Hepatocyte (in vitro differentiated cells): ENCODE data around the gene DLEC1.
"Not testable (repeated sequence)": the region's sequence is repeated elsewhere in the genome, so short reads cannot be mapped to it uniquely, and the experiment has no call there.

Source experiments
- CTCF ChIP-seq: fragments of 200-600 bp; sonication (generic); IDR thresholded peaks from 2 replicates; pipeline ENCODE4 v1.5.1; 2016; ENCODE audit warnings: antibody characterized with exemption, mild to moderate bottlenecking; ENCODE audit not compliant: poor library complexity
- EZH2 ChIP-seq: fragments of 200-600 bp; sonication (generic); IDR thresholded peaks from 2 replicates; pipeline ENCODE4 v1.6.1; 2016; ENCODE audit warnings: antibody characterized with exemption, mild to moderate bottlenecking, borderline replicate concordance
- EZH2phosphoT487 ChIP-seq: fragments of 200-600 bp; sonication (generic); IDR thresholded peaks from one replicate; pipeline ENCODE4 v1.6.1; 2018; ENCODE audit warnings: antibody characterized with exemption, mild to moderate bottlenecking, low read depth, moderate library complexity; ENCODE audit not compliant: unreplicated experiment, severe bottlenecking

GRCh38 chr3:38053813-38054498, 14.9 kb downstream of the DLEC1 start:
- TF ChIP-seq EZH2phosphoT487, CTCF, EZH2: not testable (repeated sequence)
